Astrocyte (in vitro differentiated cells and primary cell): ENCODE data around the gene GLRX5. TPM values are rescaled to one million over a fixed set of nuclear protein-coding genes. Genes with fewer than 3 reads are reported as not detected.

Experiments used
- DNase-seq: peaks from one replicate; pipeline ENCODE4 v3.0.0-alpha.2; 2010; ENCODE audit warnings: low read depth
- FAIRE-seq: peaks from 2 replicates; lab custom pipeline; 2011; peaks lifted over from hg19 to GRCh38; lab: Jason Lieb, UNC
- H2AFZ ChIP-seq: 2 replicates; pipeline ENCODE4 v1.6.0; 2012; ENCODE audit warnings: low read depth, low read length, inconsistent platforms
- H3K27ac ChIP-seq: 2 replicates; pipeline ENCODE4 v1.5.1; 2011; ENCODE audit warnings: low read depth, low read length, inconsistent platforms
- H3K27me3 ChIP-seq: 2 replicates; pipeline ENCODE4 v1.6.0; 2011; ENCODE audit warnings: low read length, inconsistent platforms; ENCODE audit not compliant: insufficient read depth
- H3K36me3 ChIP-seq: 2 replicates; pipeline ENCODE4 v1.5.1; 2011; ENCODE audit warnings: low read length, inconsistent platforms; ENCODE audit not compliant: insufficient read depth
- H3K4me1 ChIP-seq: 2 replicates; pipeline ENCODE4 v1.5.1; 2011; ENCODE audit warnings: low read length, inconsistent platforms; ENCODE audit not compliant: insufficient read depth
- H3K4me2 ChIP-seq: 2 replicates; pipeline ENCODE4 v1.6.0; 2012; ENCODE audit warnings: low read length, inconsistent platforms
- H3K4me3 ChIP-seq: 2 replicates; pipeline ENCODE4 v1.5.1; 2011; ENCODE audit warnings: low read depth, mild to moderate bottlenecking, low read length, inconsistent platforms; ENCODE audit not compliant: insufficient read depth
- H3K79me2 ChIP-seq: 2 replicates; pipeline ENCODE4 v1.6.0; 2012; ENCODE audit warnings: mild to moderate bottlenecking, low read length, inconsistent platforms; ENCODE audit not compliant: insufficient read depth
- H3K9ac ChIP-seq: 2 replicates; pipeline ENCODE4 v1.6.0; 2012; ENCODE audit warnings: mild to moderate bottlenecking, low read length, inconsistent platforms
- H3K9me3 ChIP-seq: 2 replicates; pipeline ENCODE4 v1.5.1; 2012; ENCODE audit warnings: low read depth, mild to moderate bottlenecking, low read length, inconsistent platforms; ENCODE audit not compliant: insufficient read depth
- H4K20me1 ChIP-seq: 2 replicates; pipeline ENCODE4 v1.6.0; 2012; ENCODE audit warnings: low read length, inconsistent platforms; ENCODE audit not compliant: insufficient read depth
- H3K27ac Mint-ChIP-seq: one replicate; pipeline ENCODE4 v1.8.0; 2021; ENCODE audit warnings: mild to moderate bottlenecking, mixed read lengths; ENCODE audit not compliant: unreplicated experiment
- H3K27me3 Mint-ChIP-seq: one replicate; pipeline ENCODE4 v1.8.0; 2021; ENCODE audit warnings: low read depth, mixed read lengths; ENCODE audit not compliant: unreplicated experiment
- H3K36me3 Mint-ChIP-seq: one replicate; pipeline ENCODE4 v1.8.0; 2021; ENCODE audit warnings: low read depth, mixed read lengths; ENCODE audit not compliant: unreplicated experiment
- H3K4me1 Mint-ChIP-seq: one replicate; pipeline ENCODE4 v1.8.0; 2021; ENCODE audit warnings: low read depth, mixed read lengths; ENCODE audit not compliant: unreplicated experiment
- H3K4me3 Mint-ChIP-seq: one replicate; pipeline ENCODE4 v1.8.0; 2021; ENCODE audit warnings: mild to moderate bottlenecking, moderate library complexity, mixed read lengths; ENCODE audit not compliant: unreplicated experiment
- H3K9me3 Mint-ChIP-seq: one replicate; pipeline ENCODE4 v1.8.0; 2021; ENCODE audit warnings: mild to moderate bottlenecking, mixed read lengths; ENCODE audit not compliant: unreplicated experiment
- EZH2 ChIP-seq: IDR thresholded peaks from 2 replicates; pipeline ENCODE4 v1.6.1; 2012; ENCODE audit warnings: mild to moderate bottlenecking, low read length, inconsistent platforms; ENCODE audit not compliant: insufficient read depth
- total RNA-seq: library from RNA; stranded (reverse); gene quantifications from 2 replicates; pipeline ENCODE4 v1.2.1, GENCODE V29; 2021
- TF ChIP-seq, protein P1 (sequence below): IDR thresholded peaks from 2 replicates; pipeline ENCODE4 v1.5.1; 2011; ENCODE audit warnings: low read depth, mild to moderate bottlenecking, inconsistent platforms, low read length, moderate library complexity; ENCODE audit not compliant: insufficient read depth

The GLRX5 gene
- total RNA-seq, 1 donor from 2014 or later, result 50.5 TPM

DNA sequence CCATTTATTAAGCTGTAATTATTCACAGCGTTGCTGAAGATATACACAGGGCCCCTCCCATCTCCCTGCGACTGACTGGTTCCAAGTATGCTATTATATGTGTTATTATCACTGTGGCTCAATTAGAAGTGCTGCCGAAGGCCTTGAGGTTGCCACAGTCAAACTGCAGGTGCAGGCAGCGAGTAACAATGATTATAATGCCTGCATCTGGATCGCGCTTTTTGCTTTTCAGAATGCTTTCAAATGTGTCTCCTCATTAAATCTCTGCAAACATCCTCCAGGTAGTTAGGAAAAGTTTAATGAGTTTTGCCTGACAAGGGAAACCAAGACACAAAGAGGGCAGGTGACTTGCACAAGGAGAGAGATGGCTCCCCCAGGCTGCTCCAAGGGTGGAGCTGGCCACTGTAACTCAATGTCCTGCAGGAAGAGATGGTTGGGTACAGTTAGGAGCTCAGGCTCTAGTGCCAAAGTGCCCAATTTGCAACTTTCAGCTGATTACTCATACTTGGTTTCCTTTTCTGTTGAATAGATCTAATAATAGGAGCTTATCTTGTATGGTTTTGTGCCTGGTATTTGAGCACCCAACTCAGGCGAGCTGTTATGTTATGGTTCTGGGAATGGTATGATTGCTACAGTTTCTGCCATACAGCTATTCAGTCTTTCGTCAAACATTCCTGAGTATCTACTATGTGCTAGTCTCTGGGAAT lies 16.7 kb upstream of the GLRX5 start:
- no peaks in the 10 kb centered on the region for H3K36me3 Mint-ChIP-seq
- no peak for TF ChIP-seq EZH2
- TF ChIP-seq, protein P1, sequence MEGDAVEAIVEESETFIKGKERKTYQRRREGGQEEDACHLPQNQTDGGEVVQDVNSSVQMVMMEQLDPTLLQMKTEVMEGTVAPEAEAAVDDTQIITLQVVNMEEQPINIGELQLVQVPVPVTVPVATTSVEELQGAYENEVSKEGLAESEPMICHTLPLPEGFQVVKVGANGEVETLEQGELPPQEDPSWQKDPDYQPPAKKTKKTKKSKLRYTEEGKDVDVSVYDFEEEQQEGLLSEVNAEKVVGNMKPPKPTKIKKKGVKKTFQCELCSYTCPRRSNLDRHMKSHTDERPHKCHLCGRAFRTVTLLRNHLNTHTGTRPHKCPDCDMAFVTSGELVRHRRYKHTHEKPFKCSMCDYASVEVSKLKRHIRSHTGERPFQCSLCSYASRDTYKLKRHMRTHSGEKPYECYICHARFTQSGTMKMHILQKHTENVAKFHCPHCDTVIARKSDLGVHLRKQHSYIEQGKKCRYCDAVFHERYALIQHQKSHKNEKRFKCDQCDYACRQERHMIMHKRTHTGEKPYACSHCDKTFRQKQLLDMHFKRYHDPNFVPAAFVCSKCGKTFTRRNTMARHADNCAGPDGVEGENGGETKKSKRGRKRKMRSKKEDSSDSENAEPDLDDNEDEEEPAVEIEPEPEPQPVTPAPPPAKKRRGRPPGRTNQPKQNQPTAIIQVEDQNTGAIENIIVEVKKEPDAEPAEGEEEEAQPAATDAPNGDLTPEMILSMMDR, result no peak
- H3K4me1 ChIP-seq, result peaks cover 53% of the 10 kb centered on the region
- H2AFZ ChIP-seq, result no peak overlapping the region
- peaks cover 3% of the 10 kb centered on the region for H3K27me3 Mint-ChIP-seq
- H3K27me3 ChIP-seq, result no peaks in the 10 kb centered on the region
- H4K20me1 ChIP-seq, result no peaks in the 10 kb centered on the region
- peaks cover 42% of the 10 kb centered on the region for H3K4me1 Mint-ChIP-seq
- no peaks in the 10 kb centered on the region for H3K36me3 ChIP-seq
- H3K9me3 Mint-ChIP-seq, result peaks cover 2% of the 10 kb centered on the region
- H3K27ac ChIP-seq, result no peak overlapping the region
- H3K27ac Mint-ChIP-seq, result no peak overlapping the region
- DNase-seq, result peak; percentile 65
- H3K79me2 ChIP-seq, result no peaks in the 10 kb centered on the region
- no peak overlapping the region for H3K4me3 ChIP-seq
- FAIRE-seq, result no peak
- H3K4me2 ChIP-seq, result peak overlapping the region; percentile 42
- no peak overlapping the region for H3K4me3 Mint-ChIP-seq
- no peaks in the 10 kb centered on the region for H3K9me3 ChIP-seq
- no peak overlapping the region for H3K9ac ChIP-seq

DNA sequence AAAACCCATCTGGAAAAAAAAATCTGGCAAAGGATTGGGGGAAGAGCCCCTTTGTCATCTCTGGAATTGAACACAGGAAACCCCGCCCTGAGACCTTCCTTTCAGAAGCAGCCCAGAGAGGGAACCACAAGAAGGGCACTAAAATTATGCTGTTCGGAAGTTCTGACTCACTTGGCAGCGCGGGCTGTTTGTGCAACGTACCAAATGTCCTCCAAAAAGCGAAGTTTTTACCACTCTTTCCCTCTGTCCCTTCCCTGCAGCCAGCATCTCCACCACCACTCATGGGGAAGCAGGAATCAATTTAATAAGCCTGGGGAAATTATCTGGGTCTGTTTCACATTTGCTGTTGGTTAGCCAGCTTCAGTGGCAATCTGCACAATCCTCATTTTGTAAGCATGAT lies 15.2 kb upstream of the GLRX5 start:
- peak overlapping the region; percentile 27 for H3K4me3 Mint-ChIP-seq
- Histone ChIP-seq H3K4me3 (no peak overlapping the region), H3K9ac (no peak overlapping the region), H3K9me3 (no peaks in the 10 kb centered on the region), H3K4me1 (peaks cover 65% of the 10 kb centered on the region), H2AFZ (no peak overlapping the region), H3K79me2 (no peaks in the 10 kb centered on the region), H3K36me3 (no peaks in the 10 kb centered on the region), H3K27me3 (no peaks in the 10 kb centered on the region), H3K4me2 (peak overlapping the region; percentile 52), H4K20me1 (no peaks in the 10 kb centered on the region), H3K27ac (no peak overlapping the region)
- no peak for TF ChIP-seq EZH2
- TF ChIP-seq, protein P1, result no peak
- H3K27me3 Mint-ChIP-seq, result peaks cover 3% of the 10 kb centered on the region
- no peaks in the 10 kb centered on the region for H3K36me3 Mint-ChIP-seq
- peaks cover 2% of the 10 kb centered on the region for H3K9me3 Mint-ChIP-seq
- H3K27ac Mint-ChIP-seq, result peak overlapping the region; percentile 15
- peak; percentile 80 for FAIRE-seq
- H3K4me1 Mint-ChIP-seq, result peaks cover 57% of the 10 kb centered on the region
- peak; percentile 78 for DNase-seq

DNA sequence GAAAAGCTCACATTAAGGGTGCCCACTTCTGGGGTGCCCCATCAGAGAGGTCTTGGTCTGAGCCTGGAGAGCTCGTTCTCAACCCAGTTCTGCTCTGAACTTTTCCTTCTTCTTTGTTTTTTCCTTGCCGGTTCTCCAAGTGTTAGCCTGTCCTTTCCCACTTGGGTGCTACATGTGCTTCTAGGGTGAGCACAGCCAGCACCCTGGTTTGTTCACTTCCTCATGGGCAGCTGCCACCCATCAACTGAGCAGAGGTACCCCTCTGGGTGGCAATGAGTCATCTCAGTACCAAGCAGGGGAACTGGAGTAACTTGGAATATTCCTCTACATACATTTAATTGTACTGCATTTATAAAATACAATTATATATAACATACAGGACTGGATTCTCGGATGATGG lies 14.5 kb upstream of the GLRX5 start:
- FAIRE-seq, result no peak
- H3K4me1 Mint-ChIP-seq, result peaks cover 54% of the 10 kb centered on the region

More for the DNA sequence above, 14.5 kb upstream of the GLRX5 start:
- H3K27ac ChIP-seq, result no peak overlapping the region
- H3K4me3 ChIP-seq, result no peak overlapping the region
- DNase-seq, result no peak
- peaks cover 64% of the 10 kb centered on the region for H3K4me1 ChIP-seq
- no peaks in the 10 kb centered on the region for H3K9me3 ChIP-seq
- no peak overlapping the region for H3K4me3 Mint-ChIP-seq
- TF ChIP-seq, protein P1, result no peak
- no peak for TF ChIP-seq EZH2
- H3K36me3 Mint-ChIP-seq, result no peaks in the 10 kb centered on the region
- H3K9ac ChIP-seq, result no peak overlapping the region
- H3K36me3 ChIP-seq, result no peaks in the 10 kb centered on the region
- no peak overlapping the region for H2AFZ ChIP-seq
- H3K27ac Mint-ChIP-seq, result no peak overlapping the region
- no peaks in the 10 kb centered on the region for H4K20me1 ChIP-seq
- H3K27me3 Mint-ChIP-seq, result no peaks in the 10 kb centered on the region
- H3K79me2 ChIP-seq, result no peaks in the 10 kb centered on the region
- no peaks in the 10 kb centered on the region for H3K27me3 ChIP-seq
- H3K9me3 Mint-ChIP-seq, result peaks cover 2% of the 10 kb centered on the region
- peak overlapping the region; percentile 52 for H3K4me2 ChIP-seq
